SU-DHL-6 (cell line): ENCODE data around the gene ATP13A5.

ENCODE experiments used
- H2AFZ ChIP-seq: fragments of 200-600 bp; sonication (generic); 2 replicates; pipeline ENCODE4 v1.6.1; 2014; ENCODE audit warnings: low read depth, mild to moderate bottlenecking, moderate library complexity, mixed read lengths, antibody characterized with exemption, low read length; ENCODE audit not compliant: severe bottlenecking
- H3F3A ChIP-seq: fragments of 200-600 bp; shearing (Covaris generic); 2 replicates; pipeline ENCODE4 v1.6.0; 2016; ENCODE audit warnings: antibody characterized with exemption, mild to moderate bottlenecking; ENCODE audit not compliant: insufficient read depth
- H3K27ac ChIP-seq: fragments of 200-600 bp; sonication (generic); 2 replicates; pipeline ENCODE4 v1.5.1; 2016; ENCODE audit warnings: low read depth, mild to moderate bottlenecking, low read length, moderate library complexity, mixed read lengths
- H3K27me3 ChIP-seq: fragments of 200-600 bp; sonication (generic), shearing (Covaris generic); 2 replicates; pipeline ENCODE4 v1.6.0; 2014; ENCODE audit warnings: mild to moderate bottlenecking, low read length
- H3K36me3 ChIP-seq: fragments of 200-600 bp; sonication (generic); 2 replicates; pipeline ENCODE4 v1.6.1; 2014; ENCODE audit warnings: mild to moderate bottlenecking, low read length, mixed read lengths
- H3K4me2 ChIP-seq: fragments of 300-600, 200-600 bp; shearing (Covaris generic), sonication (generic); 2 replicates; pipeline ENCODE4 v1.6.0; 2014; ENCODE audit warnings: low read length, low read depth, mild to moderate bottlenecking; ENCODE audit not compliant: poor library complexity, severe bottlenecking
- H3K4me3 ChIP-seq: fragments of 200-600 bp; sonication (generic); 2 replicates; pipeline ENCODE4 v1.5.1; 2014; ENCODE audit warnings: antibody characterized with exemption, low read length, mild to moderate bottlenecking, mixed read lengths; ENCODE audit not compliant: insufficient read depth, poor library complexity, severe bottlenecking
- H3K79me2 ChIP-seq: fragments of 200-600 bp; sonication (generic); 2 replicates; pipeline ENCODE4 v1.6.1; 2014; ENCODE audit warnings: mild to moderate bottlenecking, low read length, moderate library complexity; ENCODE audit not compliant: insufficient read depth
- H3K9ac ChIP-seq: fragments of 200-600 bp; sonication (generic); 2 replicates; pipeline ENCODE4 v1.7.0; 2014; ENCODE audit warnings: mild to moderate bottlenecking, low read length
- H3K9me2 ChIP-seq: fragments of 200-600 bp; sonication (generic); replicated peaks from 2 replicates; pipeline ENCODE4 v1.6.1; 2014; ENCODE audit warnings: low read length; ENCODE audit not compliant: insufficient read depth
- H3K9me3 ChIP-seq: fragments of 200-600 bp; sonication (generic); 2 replicates; pipeline ENCODE4 v1.6.1; 2014; ENCODE audit warnings: low read length, mixed read lengths; ENCODE audit not compliant: insufficient read depth
- H4K20me1 ChIP-seq: fragments of 200-600 bp; sonication (generic); 2 replicates; pipeline ENCODE4 v1.6.1; 2014; ENCODE audit warnings: low read depth, mild to moderate bottlenecking, antibody characterized with exemption, low read length, moderate library complexity, mixed read lengths
- CTCF ChIP-seq: fragments of 200-600 bp; sonication (generic); IDR thresholded peaks from one replicate; pipeline ENCODE4 v1.5.1; 2017; ENCODE audit warnings: antibody characterized with exemption, mild to moderate bottlenecking, low read length, moderate library complexity; ENCODE audit not compliant: insufficient read depth, poor library complexity, severe bottlenecking
- EZH2phosphoT487 ChIP-seq: fragments of 200-600 bp; sonication (generic), shearing (Covaris generic); conservative IDR thresholded peaks from 2 replicates; pipeline ENCODE4 v1.6.1; 2018; ENCODE audit warnings: mild to moderate bottlenecking, antibody characterized with exemption, low read length, moderate library complexity, mixed read lengths

The ATP13A5 gene

GRCh38 chr3:193271101-193271840 is 107.3 kb downstream of the ATP13A5 start:
- Histone ChIP-seq H3K27me3 (no peaks in the 10 kb centered on the region), H3K36me3 (no peaks in the 10 kb centered on the region), H3K9me3 (no peaks in the 10 kb centered on the region), H3K79me2 (no peaks in the 10 kb centered on the region), H2AFZ (no peak overlapping the region), H3K27ac (no peak overlapping the region), H3F3A (no peaks in the 10 kb centered on the region), H3K9me2 (no peaks in the 10 kb centered on the region), H3K4me3 (no peak overlapping the region), H4K20me1 (no peaks in the 10 kb centered on the region), H3K9ac (no peak overlapping the region), H3K4me2 (no peak overlapping the region)
- TF ChIP-seq EZH2phosphoT487 (no peak), CTCF (no peak)

GRCh38 chr3:193270451-193270850 is 108.1 kb downstream of the ATP13A5 start:
- Histone ChIP-seq H3K9ac (no peak overlapping the region), H3F3A (no peaks in the 10 kb centered on the region), H3K4me3 (no peak overlapping the region), H3K9me2 (no peaks in the 10 kb centered on the region), H4K20me1 (no peaks in the 10 kb centered on the region), H3K36me3 (no peaks in the 10 kb centered on the region), H2AFZ (no peak overlapping the region), H3K27ac (no peak overlapping the region), H3K4me2 (no peak overlapping the region), H3K79me2 (no peaks in the 10 kb centered on the region), H3K27me3 (no peaks in the 10 kb centered on the region), H3K9me3 (no peaks in the 10 kb centered on the region)
- no peak for TF ChIP-seq EZH2phosphoT487

- Histone ChIP-seq H3K4me3 (no peak overlapping the region), H3K79me2 (no peaks in the 10 kb centered on the region), H3K36me3 (no peaks in the 10 kb centered on the region), H3K4me2 (no peak overlapping the region), H3K9me2 (no peaks in the 10 kb centered on the region), H3K27me3 (no peaks in the 10 kb centered on the region), H3K9ac (no peak overlapping the region), H4K20me1 (no peaks in the 10 kb centered on the region), H2AFZ (no peak overlapping the region), H3K9me3 (no peaks in the 10 kb centered on the region), H3K27ac (no peak overlapping the region), H3F3A (no peaks in the 10 kb centered on the region)
- TF ChIP-seq CTCF, result no peak
These were observed 109.1 kb downstream of the ATP13A5 start for GRCh38 chr3:193269343-193270028.

GRCh38 chr3:193262707-193263106 is 115.8 kb downstream of the ATP13A5 start:
- no peaks in the 10 kb centered on the region for H3K9me3 ChIP-seq
- no peaks in the 10 kb centered on the region for H3K36me3 ChIP-seq
- no peak overlapping the region for H2AFZ ChIP-seq
- H3F3A ChIP-seq, result no peaks in the 10 kb centered on the region
- no peak overlapping the region for H3K4me3 ChIP-seq
- H3K9me2 ChIP-seq, result no peaks in the 10 kb centered on the region
- H3K9ac ChIP-seq, result no peak overlapping the region
- no peak overlapping the region for H3K27ac ChIP-seq
- H3K4me2 ChIP-seq, result no peak overlapping the region
- H3K79me2 ChIP-seq, result no peaks in the 10 kb centered on the region
- TF ChIP-seq EZH2phosphoT487 (no peak), CTCF (no peak)
- no peaks in the 10 kb centered on the region for H3K27me3 ChIP-seq
- no peaks in the 10 kb centered on the region for H4K20me1 ChIP-seq
